ENCODE results near the gene DHX34.
"Not testable (repeated sequence)": the region's sequence is repeated elsewhere in the genome, so short reads cannot be mapped to it uniquely, and the experiment has no call there.

The DHX34 gene

DNA sequence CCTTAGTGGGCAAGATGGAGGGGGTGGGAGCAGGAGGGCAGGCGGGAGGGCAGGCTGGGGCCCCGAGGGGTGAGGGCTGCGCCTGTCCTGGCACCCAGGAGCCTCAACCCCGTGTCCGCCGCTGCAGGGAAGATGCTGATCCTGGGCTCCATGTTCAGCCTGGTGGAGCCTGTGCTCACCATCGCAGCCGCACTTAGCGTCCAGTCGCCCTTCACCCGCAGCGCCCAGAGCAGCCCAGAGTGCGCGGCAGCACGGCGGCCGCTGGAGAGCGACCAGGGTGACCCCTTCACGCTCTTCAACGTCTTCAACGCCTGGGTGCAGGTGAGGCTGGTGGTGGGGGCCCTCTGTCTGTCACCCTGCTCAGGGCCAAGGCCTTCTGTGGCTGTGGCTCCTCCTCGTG lies 23.5 kb downstream of the DHX34 start:
- no peak for DNase-seq

DNA sequence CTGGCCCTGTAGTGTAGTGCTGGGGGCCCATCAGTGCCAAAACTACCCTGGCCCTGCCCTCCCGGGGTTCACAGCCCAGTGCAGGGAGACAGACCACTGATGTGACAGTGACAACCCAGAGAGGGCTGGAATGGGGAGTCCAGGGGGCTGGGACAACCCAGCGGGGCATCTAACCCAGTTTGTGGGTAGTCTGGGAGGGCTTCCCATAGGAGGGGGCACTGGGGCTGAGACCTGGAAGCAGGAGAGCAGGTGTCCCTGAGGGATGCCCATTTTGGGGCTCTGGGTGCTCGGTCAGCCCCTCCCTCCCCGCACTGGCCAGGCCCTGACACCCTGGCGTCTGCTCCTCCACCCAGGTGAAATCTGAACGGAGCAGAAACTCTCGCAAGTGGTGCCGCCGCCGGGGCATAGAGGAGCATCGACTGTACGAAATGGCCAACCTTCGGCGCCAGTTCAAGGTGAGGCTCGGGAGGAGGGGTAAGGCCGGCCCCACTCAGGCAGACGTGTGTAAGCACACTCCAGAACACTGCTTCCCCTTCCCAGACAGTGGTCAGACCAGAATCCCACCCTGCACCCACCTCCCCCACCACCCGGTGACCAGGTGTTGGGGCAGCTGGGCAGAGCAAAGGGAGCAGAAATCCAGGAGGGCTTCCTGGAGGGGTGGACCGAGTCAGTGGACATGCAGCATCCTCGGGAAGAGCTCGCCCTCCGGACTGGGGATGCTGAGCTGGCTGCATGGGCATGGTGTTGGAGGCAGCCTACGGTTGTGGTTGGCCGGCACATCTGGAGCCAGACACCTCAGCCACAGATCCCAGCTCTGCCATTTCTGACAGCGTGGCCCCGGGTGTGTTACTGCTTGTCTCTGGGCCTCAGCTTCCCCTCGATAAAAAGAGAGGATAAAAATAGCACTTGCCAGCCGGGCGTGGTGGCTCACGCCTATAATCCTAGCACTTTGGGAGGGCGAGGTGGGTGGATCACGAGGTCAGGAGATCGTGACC lies 24.4 kb downstream of the DHX34 start:
- DNase-seq: no peak

DNA sequence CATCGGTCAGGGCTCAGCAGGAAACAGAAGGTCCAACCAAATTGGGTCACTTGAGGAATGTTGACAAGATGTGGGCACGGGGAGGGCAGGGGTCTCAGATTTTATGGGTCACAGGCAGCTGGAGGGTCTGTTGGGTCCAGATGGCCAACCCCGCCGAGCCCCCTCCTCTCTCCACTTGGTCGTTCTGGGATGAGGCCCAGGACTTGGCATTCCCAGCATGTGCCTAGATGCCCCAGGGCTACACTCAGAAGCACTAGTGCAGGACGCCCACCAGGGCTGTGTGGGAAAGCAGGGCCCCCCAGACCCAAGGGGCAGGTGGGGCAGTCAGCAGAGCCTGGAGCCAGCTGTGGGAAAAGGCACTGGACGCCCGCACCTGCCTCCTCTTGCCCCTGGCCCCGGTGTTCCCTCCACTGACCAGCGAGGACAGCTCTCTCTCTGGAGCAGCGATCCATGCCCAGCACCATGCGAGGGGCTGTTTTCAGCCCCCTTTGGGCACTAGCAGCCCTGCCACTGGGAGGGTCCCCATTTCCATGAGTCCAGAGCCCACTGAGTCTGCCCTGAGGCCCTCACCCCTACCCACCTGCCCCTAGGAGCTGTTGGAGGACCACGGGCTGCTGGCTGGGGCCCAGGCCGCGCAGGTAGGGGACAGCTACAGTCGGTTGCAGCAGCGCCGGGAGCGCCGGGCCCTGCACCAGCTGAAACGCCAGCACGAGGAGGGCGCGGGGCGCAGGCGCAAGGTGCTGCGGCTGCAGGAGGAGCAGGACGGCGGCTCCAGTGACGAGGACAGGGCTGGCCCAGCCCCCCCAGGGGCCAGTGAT lies 26.0 kb downstream of the DHX34 start:
- no peak for DNase-seq

DNA sequence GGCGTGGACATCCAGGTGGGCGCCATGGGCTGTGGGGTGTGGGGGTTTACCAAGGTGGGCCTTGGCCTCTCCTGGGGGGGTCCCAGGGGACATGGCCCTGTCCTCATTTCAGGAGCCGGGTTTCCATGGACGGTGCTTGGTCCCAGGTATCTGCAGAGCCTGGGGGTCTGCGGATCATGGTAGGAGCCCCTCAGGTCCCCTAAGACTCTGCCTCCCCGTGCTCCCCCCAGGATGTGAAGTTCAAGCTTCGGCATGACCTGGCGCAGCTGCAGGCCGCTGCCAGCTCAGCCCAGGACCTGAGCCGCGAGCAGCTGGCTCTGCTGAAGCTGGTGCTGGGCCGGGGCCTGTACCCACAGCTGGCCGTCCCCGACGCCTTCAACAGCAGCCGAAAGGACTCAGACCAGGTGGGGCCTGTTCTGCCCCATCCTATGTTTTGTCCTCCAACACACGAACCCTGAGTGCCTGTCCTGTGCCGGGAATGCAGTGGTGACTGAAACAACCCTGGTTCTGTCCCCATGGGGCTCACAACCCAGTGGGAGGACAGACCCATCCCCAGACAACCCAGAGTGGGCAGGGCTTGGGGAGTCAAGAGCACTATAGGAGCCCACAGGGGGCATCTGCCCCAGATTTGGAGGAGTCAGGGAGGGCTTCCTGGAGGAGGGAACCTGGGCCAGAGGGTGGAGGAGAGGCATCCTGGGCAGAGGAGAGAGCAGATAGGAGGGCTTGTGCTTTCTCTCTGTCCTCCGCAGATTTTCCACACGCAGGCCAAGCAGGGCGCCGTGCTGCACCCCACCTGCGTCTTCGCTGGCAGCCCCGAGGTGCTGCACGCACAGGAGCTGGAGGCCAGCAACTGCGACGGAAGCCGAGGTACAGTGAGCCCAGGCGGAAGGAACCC lies 26.8 kb downstream of the DHX34 start:
- no peak for DNase-seq

DNA sequence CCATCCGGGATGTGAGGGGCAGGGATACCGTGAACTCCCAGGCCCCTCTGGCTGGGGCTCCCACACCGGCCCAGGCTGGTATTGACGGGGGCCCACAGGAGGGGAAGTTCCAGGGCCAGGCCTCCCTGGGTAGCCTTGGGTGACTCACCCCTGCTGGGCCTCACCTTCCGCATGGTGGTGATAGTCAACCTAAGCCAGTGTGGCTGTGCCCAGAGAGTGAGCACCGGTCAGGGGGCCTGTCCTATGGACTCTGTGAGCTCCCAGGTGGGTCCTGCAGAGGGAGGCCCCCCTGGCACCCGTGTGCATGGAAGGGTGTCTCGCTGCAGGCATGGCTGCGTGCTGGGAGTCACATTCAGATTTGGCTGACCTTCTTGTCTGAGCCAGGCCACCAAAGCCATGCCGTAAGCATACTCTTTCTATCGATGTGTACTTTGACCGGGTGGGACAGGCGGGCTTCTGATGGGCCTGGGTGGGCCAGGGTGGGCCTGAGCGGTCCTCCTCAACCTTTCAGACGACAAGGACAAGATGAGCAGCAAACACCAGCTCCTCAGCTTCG lies 27.6 kb downstream of the DHX34 start:
- DNase-seq: no peak

DNA sequence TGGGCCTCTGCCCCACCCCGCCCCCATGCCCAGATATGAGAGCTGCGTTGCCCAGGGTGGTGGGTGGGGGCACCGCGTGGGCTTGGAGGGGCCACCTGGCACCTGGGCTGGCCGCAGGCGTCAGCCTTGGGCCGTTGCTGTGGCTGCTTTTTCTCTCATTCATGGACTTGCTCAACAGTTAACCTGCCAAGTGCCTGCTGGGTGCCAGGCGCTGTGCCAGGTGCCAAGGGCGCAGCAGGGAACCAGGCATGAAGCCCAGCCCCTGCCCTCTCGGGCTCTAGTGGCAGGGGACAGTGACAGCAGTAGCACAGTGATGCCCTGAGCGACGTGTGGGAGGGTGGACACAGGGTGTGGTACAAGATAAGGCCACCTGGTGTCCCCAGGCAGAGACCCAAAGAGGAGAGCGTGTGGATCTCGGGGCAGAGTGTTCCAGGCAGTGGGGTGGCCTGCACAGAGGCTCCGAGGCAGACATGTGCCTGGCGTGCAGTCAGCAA lies 28.1 kb downstream of the DHX34 start:
- no peak for DNase-seq

DNA sequence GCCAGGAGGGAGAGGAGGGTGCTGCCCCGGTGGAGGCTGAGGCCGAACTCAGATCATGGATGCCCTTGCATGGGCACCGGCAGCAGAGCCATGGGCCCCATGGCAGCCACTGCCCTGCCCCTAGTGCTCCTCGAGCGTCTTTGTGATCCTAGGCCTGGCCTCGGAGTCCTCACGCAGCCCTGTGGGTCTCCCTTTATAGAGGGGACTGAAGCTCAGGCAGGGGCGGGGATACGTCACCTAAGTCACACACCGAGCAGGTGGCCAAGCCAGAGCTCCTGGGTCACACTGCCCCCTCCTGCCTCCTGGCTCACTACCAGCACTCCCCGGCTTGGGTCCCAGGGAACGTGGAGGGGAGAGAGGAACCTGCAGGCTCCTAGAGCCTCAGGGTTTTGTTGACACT lies 28.7 kb downstream of the DHX34 start:
- no peak for DNase-seq

DNA sequence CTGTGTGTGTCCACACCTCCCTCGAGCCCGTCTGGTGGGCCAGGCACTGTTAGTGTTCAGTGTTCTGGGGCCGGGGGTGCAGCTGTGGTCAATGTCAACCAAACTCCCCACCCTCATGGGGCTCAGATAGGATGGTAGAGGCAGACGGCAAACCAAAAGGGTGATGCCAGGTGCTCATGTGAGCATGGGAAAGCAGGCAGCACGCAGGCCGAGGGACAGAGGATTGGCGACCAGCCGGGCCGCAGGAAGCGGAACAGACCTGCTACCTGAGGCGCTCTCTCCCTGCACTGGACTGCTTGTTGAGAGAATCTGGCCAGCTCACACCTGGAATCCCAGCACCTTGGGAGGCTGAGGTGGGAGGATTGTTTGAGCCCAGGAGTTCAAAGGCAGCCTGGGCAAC lies 29.1 kb downstream of the DHX34 start:
- DNase-seq: no peak

DNA sequence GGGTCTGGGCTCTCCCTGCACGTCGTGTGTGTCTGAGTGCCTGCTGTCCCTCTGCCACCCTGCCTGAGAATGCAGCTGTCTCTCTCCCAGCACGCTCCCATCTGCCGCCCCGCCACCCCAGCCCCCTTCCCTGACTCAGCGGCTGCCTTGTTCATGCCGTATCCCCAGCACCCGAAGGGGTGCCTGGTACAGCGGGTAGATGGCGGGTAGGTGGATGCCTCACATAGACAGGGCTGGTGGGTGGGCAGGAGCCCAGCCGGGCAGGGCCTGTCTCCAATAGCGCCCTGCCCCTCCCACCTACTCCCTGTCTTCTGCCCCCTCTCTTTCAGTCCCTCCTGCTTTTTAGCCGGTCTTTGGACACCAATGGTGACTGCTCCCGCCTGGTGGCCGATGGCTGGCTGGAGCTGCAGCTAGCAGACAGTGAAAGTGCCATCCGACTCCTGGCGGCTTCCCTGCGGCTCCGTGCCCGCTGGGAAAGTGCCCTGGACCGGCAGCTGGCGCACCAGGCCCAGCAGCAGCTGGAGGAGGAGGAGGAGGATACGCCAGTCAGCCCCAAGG lies 30.3 kb downstream of the DHX34 start:
- no peak for DNase-seq

DNA sequence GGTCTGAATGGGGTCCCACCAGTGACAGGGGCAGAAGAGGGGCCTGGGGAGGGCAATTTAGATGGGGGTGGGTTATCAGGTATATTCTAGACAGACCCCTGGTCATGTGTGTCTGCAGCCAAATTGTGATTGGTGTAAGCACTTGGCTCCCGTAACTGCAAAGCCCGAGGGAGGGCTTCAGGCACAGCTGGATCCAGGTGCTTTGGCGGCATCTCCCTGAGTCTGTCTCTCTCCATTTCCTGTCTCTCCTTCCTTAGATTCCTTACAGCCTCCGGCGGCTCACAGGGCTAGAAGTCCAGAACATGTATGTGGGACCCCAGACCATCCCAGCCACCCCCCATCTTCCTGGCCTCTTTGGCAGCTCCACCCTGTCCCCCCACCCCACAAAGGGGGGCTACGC lies 31.4 kb downstream of the DHX34 start:
- no peak for DNase-seq

DNA sequence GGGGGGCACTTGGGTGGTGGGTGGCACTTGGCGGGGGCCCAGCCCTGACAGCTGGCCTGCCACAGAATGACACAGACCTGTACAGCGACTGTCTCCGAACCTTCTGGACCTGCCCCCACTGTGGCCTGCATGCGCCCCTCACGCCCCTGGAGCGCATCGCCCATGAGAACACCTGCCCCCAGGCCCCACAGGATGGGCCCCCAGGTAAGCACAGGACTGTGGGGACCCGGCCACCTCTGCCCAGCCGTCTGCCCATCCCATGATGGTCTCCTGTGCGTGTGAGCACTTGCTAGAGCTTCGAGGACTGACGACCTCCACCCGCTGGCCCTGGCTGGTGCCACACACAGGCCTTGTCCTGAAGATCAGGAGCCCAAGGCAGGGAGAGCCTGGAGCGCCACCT lies 32.0 kb downstream of the DHX34 start:
- no peak for DNase-seq

DNA sequence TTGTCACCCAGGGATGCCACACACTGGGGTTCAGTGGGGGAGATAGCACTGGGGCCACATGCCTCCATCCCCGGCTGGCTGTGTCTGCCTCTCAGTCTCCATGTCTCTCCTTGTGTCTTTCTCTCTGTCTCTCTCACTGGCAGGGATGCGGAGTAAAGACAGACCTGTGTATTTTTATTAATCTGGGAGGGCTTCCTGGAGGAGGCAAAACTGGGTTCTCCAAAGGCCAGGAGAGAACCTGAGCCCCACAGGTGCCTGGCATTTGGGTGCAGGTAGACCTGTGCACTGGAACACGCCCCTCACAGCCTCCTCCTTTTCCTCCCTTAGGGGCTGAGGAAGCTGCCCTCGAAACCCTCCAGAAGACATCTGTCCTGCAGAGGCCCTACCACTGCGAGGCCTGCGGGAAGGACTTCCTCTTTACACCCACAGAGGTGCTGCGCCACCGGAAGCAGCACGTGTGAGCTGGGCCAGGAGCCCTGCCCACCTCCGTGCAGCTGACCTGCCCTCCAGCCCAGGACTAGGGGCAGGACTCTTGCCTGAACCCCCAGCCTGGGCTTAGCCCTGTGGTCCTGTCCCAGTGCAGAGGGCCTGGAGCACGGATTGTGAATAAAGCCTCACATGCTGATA lies 32.7 kb downstream of the DHX34 start:
- no peak for DNase-seq

DNA sequence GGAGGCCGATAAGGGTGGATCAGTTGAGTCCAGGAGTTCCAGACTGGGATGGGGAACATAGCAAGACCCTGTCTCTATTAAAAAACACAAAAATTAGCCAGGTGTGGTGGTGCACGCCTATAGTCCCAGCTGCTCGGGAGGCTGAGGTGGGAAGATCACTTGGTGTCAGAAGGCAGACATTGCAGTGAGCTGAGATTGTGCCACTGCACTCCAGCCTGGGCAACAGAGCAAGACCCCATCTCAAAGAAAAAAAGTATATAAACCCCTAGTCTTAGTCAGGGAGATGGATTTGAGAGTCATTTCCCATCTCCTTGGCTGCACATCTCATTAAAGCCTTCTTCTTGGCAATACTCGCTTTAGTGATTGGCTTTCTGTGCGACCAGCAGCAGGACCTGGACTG lies 34.8 kb downstream of the DHX34 start:
- DNase-seq: not testable (repeated sequence)

DNA sequence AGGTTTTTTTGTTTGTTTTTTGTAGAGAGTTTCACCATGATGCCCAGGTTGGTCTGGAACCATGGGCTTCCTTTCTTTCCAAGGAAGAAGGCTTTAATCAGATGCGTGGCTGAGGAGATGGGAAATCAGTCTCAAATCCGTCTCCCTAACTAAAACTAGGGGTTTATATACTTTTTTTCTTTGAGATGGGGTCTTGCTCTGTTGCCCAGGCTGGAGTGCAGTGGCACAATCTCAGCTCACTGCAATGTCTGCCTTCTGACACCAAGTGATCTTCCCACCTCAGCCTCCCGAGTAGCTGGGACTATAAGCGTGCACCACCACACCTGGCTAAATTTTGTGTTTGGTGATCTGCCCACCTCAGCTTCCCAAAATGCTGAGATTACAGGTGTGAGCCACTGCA lies 35.4 kb downstream of the DHX34 start:
- DNase-seq: not testable (repeated sequence)

DNA sequence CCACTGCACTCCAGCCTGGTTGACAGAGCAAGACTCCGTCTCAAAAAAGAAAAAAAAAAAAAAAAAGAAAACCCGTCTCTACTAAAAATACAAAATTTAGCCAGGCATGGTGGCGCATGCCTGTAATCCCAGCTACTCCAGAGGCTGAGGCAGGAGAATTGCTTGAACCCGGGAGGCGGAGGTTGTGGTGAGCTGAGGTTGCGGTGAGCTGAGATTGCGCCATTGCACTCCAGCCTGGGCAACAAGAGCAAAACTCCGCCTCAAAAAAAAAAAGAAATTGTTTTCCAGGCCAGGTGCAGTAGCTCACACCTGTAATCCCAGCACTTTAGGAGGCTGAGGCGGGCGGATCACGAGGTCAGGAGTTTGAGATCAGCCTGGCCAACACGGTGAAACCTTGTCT lies 37.5 kb downstream of the DHX34 start:
- DNase-seq: not testable (repeated sequence)

DNA sequence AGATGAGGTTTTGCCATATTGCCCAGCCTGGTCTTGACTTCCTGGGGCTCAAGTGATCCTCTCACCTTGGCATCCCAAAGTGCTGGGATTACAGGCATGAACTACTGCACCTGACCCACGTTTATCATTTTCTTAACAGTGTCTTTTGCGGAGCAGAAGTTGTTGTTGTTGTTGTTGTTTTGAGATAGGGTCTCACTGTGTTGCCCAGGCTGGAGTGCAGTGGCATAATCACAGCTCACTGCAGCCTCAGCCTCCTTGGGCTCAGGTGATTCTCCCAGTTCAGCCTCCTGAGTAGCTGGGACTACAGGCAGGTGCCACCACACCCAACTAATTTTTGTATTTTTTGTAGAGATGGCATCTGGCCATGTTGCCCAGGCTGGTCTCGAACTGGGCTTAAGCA lies 38.5 kb downstream of the DHX34 start:
- DNase-seq: not testable (repeated sequence)

DNA sequence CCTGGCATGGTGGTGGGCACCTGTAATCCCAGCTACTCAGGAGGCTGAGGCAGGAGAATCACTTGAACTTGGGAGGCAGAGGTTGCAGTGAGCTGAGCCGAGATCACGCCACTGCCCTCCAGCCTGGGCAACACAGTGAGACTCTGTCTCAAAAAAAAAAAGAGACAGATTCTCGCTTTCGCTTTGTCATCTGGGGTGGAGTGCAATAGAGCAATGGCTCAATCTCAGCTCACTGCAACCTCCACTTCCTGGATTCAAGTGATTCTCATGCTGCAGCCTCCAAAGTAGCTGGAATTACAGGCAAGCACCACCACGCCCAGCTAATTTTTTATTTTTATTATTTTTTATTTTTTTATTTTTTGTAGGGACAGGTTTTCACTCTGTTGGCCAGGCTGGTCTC lies 39.6 kb downstream of the DHX34 start:
- not testable (repeated sequence) for DNase-seq

DNA sequence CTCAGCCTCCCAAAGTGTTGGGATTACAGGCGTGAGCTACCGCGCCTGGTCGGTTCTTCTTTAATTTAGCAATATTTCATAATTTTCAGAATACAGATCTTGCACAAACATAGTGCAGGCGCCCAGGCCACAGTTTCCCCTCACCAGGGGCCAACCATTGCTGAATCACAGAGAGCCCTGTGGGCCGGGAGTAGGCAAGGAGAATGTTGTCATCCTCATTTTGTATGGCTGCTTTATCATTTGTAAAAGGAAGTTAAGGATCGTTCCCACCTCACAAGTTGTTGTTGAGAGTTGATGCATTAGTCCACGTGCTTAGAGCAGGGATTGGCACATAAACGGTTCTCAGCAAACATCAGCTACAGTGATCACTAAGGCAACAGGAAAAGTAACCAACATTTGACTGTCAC lies 40.0 kb downstream of the DHX34 start:
- DNase-seq: no peak

DNA sequence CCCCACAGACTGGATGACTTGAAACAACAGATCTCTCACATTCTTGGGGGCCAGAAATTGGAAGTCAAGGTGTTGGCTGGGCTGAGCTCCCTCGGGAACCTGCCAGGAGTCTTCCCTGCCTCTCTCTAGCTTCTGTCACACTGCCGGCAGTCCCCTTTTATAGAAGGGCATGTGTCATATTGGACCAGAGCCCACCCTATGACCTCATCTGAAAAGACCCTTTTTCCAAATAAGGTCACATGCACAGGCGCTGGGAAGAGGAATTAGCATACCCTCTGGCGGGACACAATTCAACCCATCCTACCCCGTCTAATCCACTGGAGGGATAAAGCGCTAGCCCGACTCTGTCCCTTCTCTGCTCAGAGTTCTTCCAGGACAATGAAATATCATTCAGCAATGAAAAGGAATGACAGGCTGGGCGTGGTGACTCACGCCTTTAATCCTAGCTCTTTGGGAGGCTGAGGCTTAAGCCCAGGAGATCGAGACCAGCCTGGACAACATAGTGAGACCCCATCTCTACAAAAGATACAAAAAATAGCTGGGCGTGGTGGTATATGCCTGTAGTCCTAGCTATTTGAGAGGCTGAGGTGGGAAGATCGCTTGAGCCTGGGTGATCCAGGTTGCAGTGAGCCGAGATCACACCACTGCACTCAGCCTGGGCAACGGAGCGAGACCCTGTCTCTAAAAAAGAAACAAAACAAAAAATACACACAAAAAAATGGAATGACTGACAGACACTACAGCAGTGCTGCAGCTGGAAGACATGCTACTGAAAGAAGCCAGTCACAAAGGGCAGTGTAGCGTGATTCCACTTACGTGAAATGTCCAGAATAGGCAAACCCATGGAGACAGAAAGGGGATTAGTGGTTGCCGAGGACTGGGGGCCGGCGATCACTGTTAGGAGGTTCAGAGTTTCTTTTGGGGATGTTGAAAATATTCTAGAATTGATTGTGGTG lies 41.7 kb downstream of the DHX34 start:
- DNase-seq: no peak

DNA sequence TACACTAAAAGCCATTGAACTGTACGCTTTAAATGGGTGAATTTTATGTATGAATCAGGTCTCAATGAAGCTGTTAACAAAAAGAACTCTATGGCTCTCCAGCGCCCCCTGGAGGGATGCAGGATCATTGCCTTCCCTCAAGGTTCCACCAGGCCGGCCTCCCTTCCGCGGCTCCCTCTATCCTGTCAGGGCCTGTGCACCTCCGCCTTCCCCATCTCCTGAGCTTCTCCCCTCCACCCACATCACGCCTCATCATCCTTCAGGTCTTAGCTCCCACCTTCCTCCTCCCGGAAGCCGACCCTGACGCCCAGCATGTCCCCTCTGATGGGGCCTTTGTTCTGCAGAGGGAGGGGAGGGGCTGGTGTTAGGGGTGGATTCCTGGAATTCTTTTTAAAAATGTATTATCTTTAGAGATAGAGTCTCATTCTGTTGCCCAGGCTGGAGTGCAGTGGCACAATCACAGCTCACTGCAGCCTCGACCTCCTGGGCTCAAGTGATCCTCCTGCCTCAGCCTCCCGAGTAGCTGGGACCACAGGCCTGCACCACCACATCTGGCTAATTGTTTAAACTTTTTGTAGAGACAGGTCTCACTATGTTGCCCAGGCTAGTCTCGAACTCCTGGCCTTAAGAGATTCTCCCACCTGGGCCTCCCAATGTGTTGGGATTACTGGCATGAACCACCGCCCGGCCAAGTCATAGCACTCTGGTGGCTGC lies 42.6 kb downstream of the DHX34 start:
- DNase-seq: peak; percentile 32 to 39
